Epithelial cell of proximal tubule (primary cell): Measurements from ENCODE around the gene SHROOM4. TPM values are rescaled to one million over a fixed set of nuclear protein-coding genes. Genes with fewer than 3 reads are reported as not detected.

Source experiments
- DNase-seq: peaks from one replicate; pipeline ENCODE4 v3.0.0-alpha.2; 2011; ENCODE audit warnings: low read depth
- H3K4me3 ChIP-seq: 2 replicates; pipeline ENCODE4 v1.5.1; 2011; ENCODE audit warnings: low read depth, mild to moderate bottlenecking, low read length
- CTCF ChIP-seq: conservative IDR thresholded peaks from 2 replicates; pipeline ENCODE4 v1.5.1; 2012; ENCODE audit warnings: low read depth, mild to moderate bottlenecking, low read length
- total RNA-seq: library from RNA; depleted of rRNA; stranded (reverse); fragments of >200 nt; gene quantifications from 2 replicates; pipeline ENCODE4 v1.2.3, GENCODE V29; 2015

Gene SHROOM4
- total RNA-seq, 1 donor from 2014 or later, result 4.2 TPM

DNA sequence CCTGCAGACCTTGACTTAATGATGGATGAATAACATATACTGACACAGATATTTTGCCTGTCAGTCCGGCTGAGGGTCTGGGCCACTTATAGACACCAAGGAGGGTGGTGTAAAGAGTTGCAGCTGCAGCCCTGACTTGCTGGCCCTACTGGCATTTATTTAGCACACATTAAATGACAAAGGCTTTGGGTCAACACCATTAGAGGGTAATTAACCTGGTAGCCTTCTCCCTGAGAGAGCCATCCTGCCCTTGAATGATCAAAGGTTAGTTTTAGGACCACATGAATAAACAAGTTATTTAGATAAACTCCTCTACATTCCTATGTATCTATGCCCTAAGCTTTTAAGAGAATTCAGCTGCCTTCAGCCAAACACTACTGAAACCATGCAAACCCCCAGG lies 232.6 kb downstream of the SHROOM4 start:
- no peak for DNase-seq
- H3K4me3 ChIP-seq, result no peak overlapping the region
- no peak for TF ChIP-seq CTCF

GRCh38 chrX:50579955-50580354 lies 234.0 kb downstream of the SHROOM4 start:
- TF ChIP-seq CTCF, result peak; percentile 54
- peak; percentile 4 for DNase-seq
- no peak overlapping the region for H3K4me3 ChIP-seq

DNA sequence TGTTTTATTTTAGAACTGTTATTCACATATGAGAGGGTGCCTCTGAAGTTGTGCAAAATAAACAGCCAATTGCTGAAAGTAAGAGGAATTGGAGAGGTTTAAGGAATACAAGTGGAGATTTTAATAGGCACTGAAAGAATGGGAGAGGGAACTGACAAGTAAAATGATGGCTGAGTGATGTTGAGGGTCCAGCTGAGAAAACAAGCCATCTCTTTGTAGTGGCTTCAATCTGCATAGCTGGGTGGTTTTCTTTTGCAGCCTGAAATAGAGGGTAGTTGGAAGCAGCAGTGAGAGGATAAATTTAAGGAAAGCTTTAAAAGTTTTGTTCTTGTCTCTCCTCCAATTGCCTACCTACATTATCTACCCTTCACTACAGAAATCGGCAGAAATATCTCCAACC lies 236.7 kb downstream of the SHROOM4 start:
- no peak overlapping the region for H3K4me3 ChIP-seq
- no peak for DNase-seq
- no peak for TF ChIP-seq CTCF

DNA sequence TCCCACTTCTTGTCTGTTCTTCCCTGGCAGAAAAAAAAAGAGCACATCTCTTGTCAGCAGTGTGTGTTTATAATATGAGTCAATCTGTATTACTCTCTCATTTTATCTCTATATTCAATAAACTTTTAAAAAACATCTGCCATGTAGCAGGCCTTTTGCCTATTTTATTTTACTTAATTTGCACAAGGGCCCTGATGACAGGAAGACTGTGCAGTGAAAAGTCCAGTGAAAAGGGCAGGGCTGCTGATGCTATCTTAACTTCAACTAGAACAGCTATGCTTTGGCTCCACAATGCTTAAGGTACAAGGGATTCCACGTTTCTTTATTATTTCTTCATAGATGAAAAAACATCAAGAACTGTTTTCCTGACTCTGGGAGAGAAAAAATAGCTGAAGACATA lies 246.4 kb downstream of the SHROOM4 start:
- DNase-seq, result no peak

GRCh38 chrX:50565718-50566117 lies 248.3 kb downstream of the SHROOM4 start:
- no peak for DNase-seq
- H3K4me3 ChIP-seq, result no peak overlapping the region
- TF ChIP-seq CTCF, result no peak

More for the DNA sequence above, 246.4 kb downstream of the SHROOM4 start:
- no peak for TF ChIP-seq CTCF
- no peak overlapping the region for H3K4me3 ChIP-seq

Other genes with a start within 250 kb of the SHROOM4 start
- not detected in 2 replicates for gene BMP15, start 96.5 kb upstream of the SHROOM4 start, total RNA-seq